PC-3 (cell line): Measurements from ENCODE around the gene BDKRB2.

ENCODE experiments used
- EZH2phosphoT487 ChIP-seq: fragments of 300-600 bp; sonication (generic); IDR thresholded peaks from 2 replicates; pipeline ENCODE4 v1.6.1; 2018; ENCODE audit warnings: mild to moderate bottlenecking, antibody characterized with exemption, low read length, borderline replicate concordance
- TF ChIP-seq, protein P1 (sequence below): fragments of 300-600 bp; sonication (generic); conservative IDR thresholded peaks from 2 replicates; pipeline ENCODE4 v1.5.1; 2017; ENCODE audit warnings: antibody characterized with exemption, low read depth, mild to moderate bottlenecking, low read length

DNA sequence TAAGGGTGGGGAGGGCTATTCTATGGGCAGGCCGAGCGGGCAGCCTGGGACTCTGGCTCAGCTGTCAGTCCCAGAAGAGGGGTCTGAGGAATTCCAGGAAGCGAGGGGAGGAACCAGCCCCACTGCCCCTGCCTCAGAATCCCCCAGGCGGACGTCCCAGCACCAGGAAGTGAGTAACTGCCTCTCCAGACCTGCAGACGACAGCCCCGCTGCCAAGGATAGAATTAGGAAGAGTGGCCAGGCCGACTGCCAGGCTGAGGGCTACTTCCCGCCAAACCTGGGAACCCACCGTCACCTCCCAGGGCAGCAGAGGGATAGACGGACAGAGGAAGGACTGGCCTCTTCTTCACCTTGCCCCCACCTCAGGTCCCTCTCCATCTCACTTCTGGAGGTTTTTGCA lies 6.7 kb upstream of the BDKRB2 start:
- TF ChIP-seq, protein P1, sequence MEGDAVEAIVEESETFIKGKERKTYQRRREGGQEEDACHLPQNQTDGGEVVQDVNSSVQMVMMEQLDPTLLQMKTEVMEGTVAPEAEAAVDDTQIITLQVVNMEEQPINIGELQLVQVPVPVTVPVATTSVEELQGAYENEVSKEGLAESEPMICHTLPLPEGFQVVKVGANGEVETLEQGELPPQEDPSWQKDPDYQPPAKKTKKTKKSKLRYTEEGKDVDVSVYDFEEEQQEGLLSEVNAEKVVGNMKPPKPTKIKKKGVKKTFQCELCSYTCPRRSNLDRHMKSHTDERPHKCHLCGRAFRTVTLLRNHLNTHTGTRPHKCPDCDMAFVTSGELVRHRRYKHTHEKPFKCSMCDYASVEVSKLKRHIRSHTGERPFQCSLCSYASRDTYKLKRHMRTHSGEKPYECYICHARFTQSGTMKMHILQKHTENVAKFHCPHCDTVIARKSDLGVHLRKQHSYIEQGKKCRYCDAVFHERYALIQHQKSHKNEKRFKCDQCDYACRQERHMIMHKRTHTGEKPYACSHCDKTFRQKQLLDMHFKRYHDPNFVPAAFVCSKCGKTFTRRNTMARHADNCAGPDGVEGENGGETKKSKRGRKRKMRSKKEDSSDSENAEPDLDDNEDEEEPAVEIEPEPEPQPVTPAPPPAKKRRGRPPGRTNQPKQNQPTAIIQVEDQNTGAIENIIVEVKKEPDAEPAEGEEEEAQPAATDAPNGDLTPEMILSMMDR, result no peak
- TF ChIP-seq EZH2phosphoT487, result no peak
